Measurements from ENCODE around the gene ATXN7L2. TPM values are rescaled to one million over a fixed set of nuclear protein-coding genes. Genes with fewer than 3 reads are reported as not detected.

ATXN7L2 gene
- total RNA-seq, 1 experiment from 2014 or later = 1.9 TPM

Other genes starting within 250 kb of the ATXN7L2 start
- gene CELSR2, start 234.4 kb upstream of the ATXN7L2 start, total RNA-seq (2014; rRNA removed; shearing (Covaris generic)) = 1.7 and 1.9 TPM in 2 replicates
- gene PSRC1, start 200.8 kb upstream of the ATXN7L2 start, total RNA-seq (2014; rRNA removed; shearing (Covaris generic)) = 24.5 and 39.4 TPM in 2 replicates
- not detected in 2 replicates for gene MYBPHL, start 176.9 kb upstream of the ATXN7L2 start, total RNA-seq (2014; rRNA removed; shearing (Covaris generic))
- gene SORT1, start 86.0 kb upstream of the ATXN7L2 start, total RNA-seq (2014; rRNA removed; shearing (Covaris generic)) = 3.7 and 7.4 TPM in 2 replicates
- 154 and 184 TPM in 2 replicates for gene PSMA5, start 57.5 kb upstream of the ATXN7L2 start, total RNA-seq (2014; rRNA removed; shearing (Covaris generic))
- 0.27 and 0.54 TPM in 2 replicates for gene SYPL2, start 17.4 kb upstream of the ATXN7L2 start, total RNA-seq (2014; rRNA removed; shearing (Covaris generic))
- 2.6 and 7.9 TPM in 2 replicates for gene CYB561D1, start 10.2 kb downstream of the ATXN7L2 start, total RNA-seq (2014; rRNA removed; shearing (Covaris generic))
- gene AMIGO1, start 25.8 kb downstream of the ATXN7L2 start, total RNA-seq (2014; rRNA removed; shearing (Covaris generic)) = 0.72 and 1.5 TPM in 2 replicates
- gene GPR61, start 56.0 kb downstream of the ATXN7L2 start, total RNA-seq (2014; rRNA removed; shearing (Covaris generic)) = not detected in 2 replicates
- 9.0 and 9.8 TPM in 2 replicates for gene GNAI3, start 64.7 kb downstream of the ATXN7L2 start, total RNA-seq (2014; rRNA removed; shearing (Covaris generic))
- gene GNAT2, start 135.7 kb downstream of the ATXN7L2 start, total RNA-seq (2014; rRNA removed; shearing (Covaris generic)) = 0.46 TPM in 1 of 2 replicates, not detected in the other
- 37.0 and 41.6 TPM in 2 replicates for gene AMPD2, start 135.9 kb downstream of the ATXN7L2 start, total RNA-seq (2014; rRNA removed; shearing (Covaris generic))
- gene GSTM4, start 172.2 kb downstream of the ATXN7L2 start, total RNA-seq (2014; rRNA removed; shearing (Covaris generic)) = 15.9 and 27.2 TPM in 2 replicates
- 1.6 and 4.6 TPM in 2 replicates for gene GSTM2, start 184.2 kb downstream of the ATXN7L2 start, total RNA-seq (2014; rRNA removed; shearing (Covaris generic))
- gene GSTM1, start 203.9 kb downstream of the ATXN7L2 start, total RNA-seq (2014; rRNA removed; shearing (Covaris generic)) = not detected in 2 replicates
- gene GSTM5, start 228.3 kb downstream of the ATXN7L2 start, total RNA-seq (2014; rRNA removed; shearing (Covaris generic)) = not detected in 2 replicates

All from H4 (cell line).